Neural cell (in vitro differentiated cells): ENCODE measurements around the gene F3. TPM values are rescaled to one million over a fixed set of nuclear protein-coding genes. Genes with fewer than 3 reads are reported as not detected.

ENCODE experiments used
- H2AFZ ChIP-seq: fragments of 200-600, 300-800 bp; sonication (generic), shearing (Covaris generic); 2 replicates; pipeline ENCODE4 v1.6.0; 2014; ENCODE audit warnings: low read depth, mild to moderate bottlenecking, antibody characterized with exemption, low read length, moderate library complexity
- H3F3A ChIP-seq: fragments of 200-600 bp; shearing (Covaris generic); 2 replicates; pipeline ENCODE4 v1.6.1; 2016; ENCODE audit warnings: mild to moderate bottlenecking, moderate library complexity, mixed read lengths, antibody characterized with exemption, low read length; ENCODE audit not compliant: insufficient read depth, poor library complexity, severe bottlenecking
- H3K27ac ChIP-seq: fragments of 200-600, 300-800 bp; sonication (generic), shearing (Covaris generic); 2 replicates; pipeline ENCODE4 v1.5.1; 2014; ENCODE audit warnings: mild to moderate bottlenecking, low read length, moderate library complexity
- H3K27me3 ChIP-seq: fragments of 300-800, 200-600 bp; sonication (generic), shearing (Covaris generic); 2 replicates; pipeline ENCODE4 v1.6.0; 2014; ENCODE audit warnings: mild to moderate bottlenecking, low read depth, low read length, moderate library complexity; ENCODE audit not compliant: insufficient read depth
- H3K36me3 ChIP-seq: fragments of 300-800, 200-600 bp; sonication (generic), shearing (Covaris generic); 2 replicates; pipeline ENCODE4 v1.5.1; 2014; ENCODE audit warnings: mild to moderate bottlenecking, antibody characterized with exemption, low read length, moderate library complexity; ENCODE audit not compliant: insufficient read depth
- H3K4me2 ChIP-seq: fragments of 300-800, 200-600 bp; sonication (generic), shearing (Covaris generic); 2 replicates; pipeline ENCODE4 v1.6.0; 2014; ENCODE audit warnings: mild to moderate bottlenecking, low read length
- H3K4me3 ChIP-seq: fragments of 300-800, 200-600 bp; sonication (generic), shearing (Covaris generic); 2 replicates; pipeline ENCODE4 v1.5.1; 2014; ENCODE audit warnings: mild to moderate bottlenecking, low read length, moderate library complexity
- H3K79me2 ChIP-seq: fragments of 200-600 bp; shearing (Covaris generic); replicated peaks from 2 replicates; pipeline ENCODE4 v1.6.0; 2014; ENCODE audit warnings: mild to moderate bottlenecking, low read length, moderate library complexity; ENCODE audit not compliant: insufficient read depth
- H3K9ac ChIP-seq: fragments of 300-800, 200-600 bp; sonication (generic), shearing (Covaris generic); 2 replicates; pipeline ENCODE4 v1.6.1; 2016; ENCODE audit warnings: mild to moderate bottlenecking, low read length, mixed read lengths
- H3K9me2 ChIP-seq: fragments of 200-600 bp; shearing (Covaris generic); 2 replicates; pipeline ENCODE4 v1.6.1; 2016; ENCODE audit warnings: mild to moderate bottlenecking, low read length, mixed read lengths; ENCODE audit not compliant: insufficient read depth
- H3K9me3 ChIP-seq: fragments of 200-600, 300-800 bp; sonication (generic), shearing (Covaris generic); 2 replicates; pipeline ENCODE4 v1.6.1; 2016; ENCODE audit warnings: mild to moderate bottlenecking, mixed run types, low read length, moderate library complexity, mixed read lengths
- H4K20me1 ChIP-seq: fragments of 200-600 bp; shearing (Covaris generic); 2 replicates; pipeline ENCODE4 v1.6.1; 2016; ENCODE audit warnings: mild to moderate bottlenecking, mixed run types; ENCODE audit not compliant: insufficient read depth
- CTCF ChIP-seq: fragments of 450-650 bp; IDR thresholded peaks from 2 replicates; pipeline ENCODE4 v1.5.1; 2014; ENCODE audit warnings: antibody characterized with exemption, mild to moderate bottlenecking, moderate library complexity; ENCODE audit not compliant: poor library complexity, severe bottlenecking
- EP300 ChIP-seq: fragments of 450-650 bp; conservative IDR thresholded peaks from 2 replicates; pipeline ENCODE4 v1.6.1; 2014; ENCODE audit warnings: antibody characterized with exemption, mild to moderate bottlenecking, moderate library complexity; ENCODE audit not compliant: poor library complexity, severe bottlenecking
- EZH2 ChIP-seq: fragments of 200-600, 300-800 bp; shearing (Covaris generic), sonication (generic); IDR thresholded peaks from 2 replicates; pipeline ENCODE4 v1.6.1; 2014; ENCODE audit warnings: antibody characterized with exemption, low read length, borderline replicate concordance, mild to moderate bottlenecking; ENCODE audit not compliant: insufficient read depth, poor library complexity, severe bottlenecking
- MXI1 ChIP-seq: fragments of 450-650 bp; conservative IDR thresholded peaks from 2 replicates; pipeline ENCODE4 v1.6.1; 2014; ENCODE audit warnings: antibody characterized with exemption, mild to moderate bottlenecking; ENCODE audit not compliant: poor library complexity, severe bottlenecking
- POLR2AphosphoS5 ChIP-seq: IDR thresholded peaks from 2 replicates; pipeline ENCODE4 v1.6.1; 2012
- RAD21 ChIP-seq: fragments of 450-650 bp; conservative IDR thresholded peaks from 2 replicates; pipeline ENCODE4 v1.6.1; 2014; ENCODE audit warnings: antibody characterized with exemption, mild to moderate bottlenecking, moderate library complexity
- SMC3 ChIP-seq: fragments of 450-650 bp; conservative IDR thresholded peaks from 2 replicates; pipeline ENCODE4 v1.6.1; 2014; ENCODE audit warnings: antibody characterized with exemption, mild to moderate bottlenecking, moderate library complexity; ENCODE audit not compliant: poor library complexity
- TAF1 ChIP-seq: IDR thresholded peaks from 2 replicates; pipeline ENCODE4 v1.6.1; 2012; ENCODE audit warnings: low read depth
- polyA plus RNA-seq: library from polyadenylated mRNA; depleted of rRNA; stranded (reverse); fragments of >200 nt; gene quantifications from 2 replicates; pipeline ENCODE4 v1.2.3, GENCODE V29; 2014
- TF ChIP-seq, protein P1 (sequence below): IDR thresholded peaks from 2 replicates; pipeline ENCODE4 v1.6.1; 2012; ENCODE audit warnings: borderline replicate concordance

F3 gene
- polyA plus RNA-seq, 1 donor from 2014 or later: 0.10 TPM

DNA sequence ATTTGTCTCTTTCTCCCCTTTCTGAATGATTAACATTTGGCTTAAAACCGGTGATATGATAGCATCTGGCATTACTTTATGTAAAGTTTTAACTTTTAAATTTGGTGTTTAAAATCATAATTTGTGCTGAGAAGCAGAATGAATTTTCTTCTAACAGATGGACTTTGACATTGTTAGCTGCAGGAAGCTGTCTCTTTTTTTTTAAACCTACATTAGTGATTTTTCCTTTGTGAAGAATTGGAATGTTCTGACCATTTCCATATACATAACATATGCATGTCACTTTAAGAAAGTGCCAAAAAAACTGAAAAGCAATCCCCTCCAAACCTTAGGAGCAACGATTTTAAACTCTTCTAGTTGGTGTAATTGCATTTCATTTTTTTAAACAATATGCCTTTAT, 22.2 kb downstream of the F3 start:
- Histone ChIP-seq H2AFZ (no peak overlapping the region), H3K9me2 (no peaks in the 10 kb centered on the region), H3K9me3 (no peaks in the 10 kb centered on the region), H3K27me3 (no peaks in the 10 kb centered on the region), H3K4me3 (no peak overlapping the region), H3F3A (no peaks in the 10 kb centered on the region), H4K20me1 (no peaks in the 10 kb centered on the region), H3K9ac (no peak overlapping the region), H3K4me2 (no peak overlapping the region), H3K79me2 (no peaks in the 10 kb centered on the region), H3K36me3 (no peaks in the 10 kb centered on the region), H3K27ac (no peak overlapping the region)
- no peak for TF ChIP-seq RAD21
- no peak for TF ChIP-seq EZH2

DNA sequence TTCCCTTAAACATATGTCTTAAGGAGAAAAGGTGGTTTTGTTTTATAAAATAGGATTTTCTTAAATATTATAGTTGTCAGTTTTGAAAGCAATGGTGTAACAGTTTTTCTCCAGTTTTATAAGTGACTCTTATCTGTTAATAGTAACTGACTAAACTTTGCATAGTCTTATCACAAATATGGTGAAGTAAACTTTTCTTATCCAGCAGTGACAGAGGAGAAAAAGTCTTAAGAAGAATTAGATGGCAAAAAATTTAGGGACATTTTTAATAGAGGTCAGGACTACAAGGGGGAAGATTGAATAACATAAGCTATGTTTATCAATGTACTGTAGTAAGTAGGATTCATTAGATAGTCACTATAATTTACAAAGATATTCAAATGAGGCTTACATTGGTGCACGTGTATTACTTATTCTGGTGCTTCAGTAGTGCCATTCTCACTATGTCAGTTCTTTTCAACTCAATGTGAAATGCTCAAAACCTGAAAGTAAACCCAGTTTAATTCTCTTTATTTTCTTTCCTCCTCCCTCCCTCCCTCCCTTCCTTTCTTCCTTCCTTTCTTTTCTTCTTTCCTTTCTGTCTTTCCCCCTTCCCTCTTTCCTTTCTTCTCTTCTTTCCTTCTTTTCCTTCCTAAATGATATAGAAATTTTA, 26.1 kb downstream of the F3 start:
- H3K79me2 ChIP-seq: no peaks in the 10 kb centered on the region
- H2AFZ ChIP-seq: no peak overlapping the region
- no peak overlapping the region for H3K27ac ChIP-seq
- H3K4me3 ChIP-seq: no peak overlapping the region
- no peaks in the 10 kb centered on the region for H3K27me3 ChIP-seq
- H3K9ac ChIP-seq: no peak overlapping the region
- no peaks in the 10 kb centered on the region for H4K20me1 ChIP-seq
- TF ChIP-seq TAF1 (no peak), POLR2AphosphoS5 (no peak), MXI1 (no peak)
- no peak overlapping the region for H3K4me2 ChIP-seq
- H3K9me3 ChIP-seq: no peaks in the 10 kb centered on the region
- no peaks in the 10 kb centered on the region for H3K9me2 ChIP-seq
- no peaks in the 10 kb centered on the region for H3F3A ChIP-seq
- H3K36me3 ChIP-seq: no peaks in the 10 kb centered on the region

DNA sequence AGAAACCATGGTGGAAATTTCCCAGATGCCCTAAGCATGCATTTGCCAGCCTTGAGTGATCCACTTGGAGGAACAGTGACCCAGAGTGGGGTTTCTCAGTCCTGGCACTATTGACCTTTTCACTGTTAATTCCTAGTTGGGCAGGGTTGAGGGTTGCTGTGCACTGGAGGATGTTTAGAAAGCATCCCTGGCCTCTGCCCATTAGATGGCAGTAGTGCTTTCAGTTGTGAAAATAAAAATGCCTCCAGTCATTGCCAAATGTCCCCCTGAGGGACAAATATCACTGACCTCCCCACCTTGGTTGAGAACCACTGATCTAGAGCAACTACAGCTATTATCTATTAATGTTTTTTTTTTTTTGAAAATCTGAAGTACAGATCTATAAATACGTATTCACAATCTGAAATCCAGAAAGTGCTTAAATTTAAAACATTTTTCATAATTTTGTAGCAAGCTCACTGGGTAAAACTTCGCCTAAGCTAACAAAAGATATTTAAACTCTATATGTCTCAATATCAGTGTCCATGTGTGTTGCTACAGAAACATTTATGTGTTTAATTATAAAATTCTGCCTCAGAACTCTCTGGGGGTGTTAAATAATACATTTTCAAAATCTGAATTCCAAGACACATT, 27.3 kb downstream of the F3 start:
- no peaks in the 10 kb centered on the region for H3F3A ChIP-seq
- H3K36me3 ChIP-seq: no peaks in the 10 kb centered on the region
- H3K9me3 ChIP-seq: no peaks in the 10 kb centered on the region
- no peak overlapping the region for H2AFZ ChIP-seq
- no peak overlapping the region for H3K9ac ChIP-seq
- H3K4me3 ChIP-seq: no peak overlapping the region
- no peak overlapping the region for H3K4me2 ChIP-seq
- H3K9me2 ChIP-seq: no peaks in the 10 kb centered on the region
- no peak overlapping the region for H3K27ac ChIP-seq
- no peak for TF ChIP-seq EP300
- peak; percentile 75 for TF ChIP-seq RAD21
- TF ChIP-seq POLR2AphosphoS5: no peak
- TF ChIP-seq, protein P1, sequence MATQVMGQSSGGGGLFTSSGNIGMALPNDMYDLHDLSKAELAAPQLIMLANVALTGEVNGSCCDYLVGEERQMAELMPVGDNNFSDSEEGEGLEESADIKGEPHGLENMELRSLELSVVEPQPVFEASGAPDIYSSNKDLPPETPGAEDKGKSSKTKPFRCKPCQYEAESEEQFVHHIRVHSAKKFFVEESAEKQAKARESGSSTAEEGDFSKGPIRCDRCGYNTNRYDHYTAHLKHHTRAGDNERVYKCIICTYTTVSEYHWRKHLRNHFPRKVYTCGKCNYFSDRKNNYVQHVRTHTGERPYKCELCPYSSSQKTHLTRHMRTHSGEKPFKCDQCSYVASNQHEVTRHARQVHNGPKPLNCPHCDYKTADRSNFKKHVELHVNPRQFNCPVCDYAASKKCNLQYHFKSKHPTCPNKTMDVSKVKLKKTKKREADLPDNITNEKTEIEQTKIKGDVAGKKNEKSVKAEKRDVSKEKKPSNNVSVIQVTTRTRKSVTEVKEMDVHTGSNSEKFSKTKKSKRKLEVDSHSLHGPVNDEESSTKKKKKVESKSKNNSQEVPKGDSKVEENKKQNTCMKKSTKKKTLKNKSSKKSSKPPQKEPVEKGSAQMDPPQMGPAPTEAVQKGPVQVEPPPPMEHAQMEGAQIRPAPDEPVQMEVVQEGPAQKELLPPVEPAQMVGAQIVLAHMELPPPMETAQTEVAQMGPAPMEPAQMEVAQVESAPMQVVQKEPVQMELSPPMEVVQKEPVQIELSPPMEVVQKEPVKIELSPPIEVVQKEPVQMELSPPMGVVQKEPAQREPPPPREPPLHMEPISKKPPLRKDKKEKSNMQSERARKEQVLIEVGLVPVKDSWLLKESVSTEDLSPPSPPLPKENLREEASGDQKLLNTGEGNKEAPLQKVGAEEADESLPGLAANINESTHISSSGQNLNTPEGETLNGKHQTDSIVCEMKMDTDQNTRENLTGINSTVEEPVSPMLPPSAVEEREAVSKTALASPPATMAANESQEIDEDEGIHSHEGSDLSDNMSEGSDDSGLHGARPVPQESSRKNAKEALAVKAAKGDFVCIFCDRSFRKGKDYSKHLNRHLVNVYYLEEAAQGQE: no peak
- no peak for TF ChIP-seq TAF1
- peak; percentile 74 for TF ChIP-seq CTCF
- TF ChIP-seq MXI1: no peak
- peak; percentile 81 for TF ChIP-seq SMC3
- no peak for TF ChIP-seq EZH2
- no peaks in the 10 kb centered on the region for H3K27me3 ChIP-seq
- H4K20me1 ChIP-seq: no peaks in the 10 kb centered on the region
- no peaks in the 10 kb centered on the region for H3K79me2 ChIP-seq
